Glomerular endothelial cell (primary cell): ENCODE results near the gene RGS1. TPM values are rescaled to one million over a fixed set of nuclear protein-coding genes. Genes with fewer than 3 reads are reported as not detected.
A peak's percentile ranks its signal among the peaks of the same experiment; 100 is the strongest.

Experiments used
- DNase-seq: peaks from one replicate; pipeline ENCODE4 v3.0.0-alpha.2; 2011; ENCODE audit warnings: low read depth, low spot score; ENCODE audit errors: extremely low read depth
- total RNA-seq: library from RNA; depleted of rRNA; stranded (reverse); fragments of >200 nt; gene quantifications from 2 replicates; pipeline ENCODE4 v1.2.3, GENCODE V29; 2015

The RGS1 gene
- total RNA-seq, 1 donor from 2014 or later: not detected

DNA sequence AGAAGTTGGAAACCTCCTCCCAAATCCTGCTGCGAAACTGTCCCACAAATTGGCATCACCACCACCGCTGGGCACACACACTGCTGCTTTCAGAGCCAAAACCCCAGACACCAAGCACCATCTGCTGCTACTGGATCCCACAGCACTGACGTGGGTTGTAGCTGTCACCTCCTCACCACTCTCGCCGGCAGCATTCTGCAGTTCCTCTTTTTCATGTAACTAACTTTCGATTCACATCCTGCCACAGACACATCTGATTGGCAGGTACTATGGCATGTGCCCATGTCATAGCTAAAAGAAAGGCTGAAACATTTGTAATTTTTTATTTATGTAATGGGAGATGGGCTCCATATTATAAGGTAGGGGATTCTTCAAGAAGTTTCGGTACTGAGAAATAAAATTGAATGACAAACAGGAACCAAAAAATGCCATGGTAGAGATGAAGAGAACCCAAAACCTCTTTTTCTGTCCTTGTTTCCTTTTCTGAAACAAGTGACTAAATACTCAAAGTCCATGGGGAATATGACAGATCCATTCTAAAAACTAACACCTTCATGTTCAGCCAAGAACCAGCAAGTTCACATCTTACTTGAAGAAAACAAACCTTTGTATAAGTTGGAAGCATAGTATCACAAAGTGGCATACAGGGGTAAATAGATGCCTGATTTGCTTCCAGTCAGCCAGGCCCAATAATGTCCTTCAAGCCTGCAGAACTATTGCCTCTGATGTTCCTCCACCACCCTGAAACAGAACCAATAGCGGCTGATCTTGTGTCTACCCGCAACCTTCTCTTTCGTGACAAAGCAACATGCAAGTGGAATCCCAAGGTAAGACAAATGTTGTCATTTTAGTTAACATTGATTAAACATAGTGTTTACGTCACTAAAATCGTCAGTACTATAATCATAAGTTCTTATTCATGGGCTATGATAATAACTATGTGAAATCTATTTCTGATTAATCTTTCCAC is 33.8 kb downstream of the RGS1 start:
- no peak for DNase-seq

DNA sequence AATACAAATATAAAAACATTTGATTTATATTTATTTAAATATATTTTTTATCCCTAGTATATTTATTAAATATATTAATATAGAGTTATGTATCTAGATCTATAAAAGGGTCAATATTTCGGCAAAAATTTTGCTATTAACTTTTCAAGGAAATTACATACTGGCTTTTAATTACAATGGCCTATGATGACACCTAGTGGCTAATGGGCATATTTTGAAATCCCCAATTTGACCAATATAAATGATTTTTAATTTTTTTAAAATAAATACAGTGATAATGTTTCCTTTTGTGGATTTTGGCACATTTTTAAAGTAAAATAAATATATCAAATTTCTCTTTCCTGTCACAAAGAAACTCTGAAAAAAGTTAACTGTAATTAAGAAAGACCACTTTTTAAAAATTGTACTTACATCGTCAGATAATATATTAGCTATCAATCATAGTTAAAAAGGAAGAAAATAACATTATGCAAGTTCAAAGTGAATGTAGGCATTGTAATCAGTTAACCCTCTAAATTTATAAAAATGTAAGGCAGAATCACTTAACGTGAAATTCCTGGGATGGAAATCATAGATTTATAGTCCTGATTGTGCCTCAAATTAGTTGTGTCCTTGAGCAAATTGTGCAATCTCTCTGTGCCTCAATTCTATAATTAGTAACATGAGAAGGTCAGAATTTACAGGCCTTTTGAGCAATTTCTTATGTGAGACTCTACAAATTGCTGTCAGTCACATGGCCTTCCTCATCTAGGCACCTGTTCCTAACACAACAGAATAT is 34.7 kb downstream of the RGS1 start:
- peak; percentile 14 for DNase-seq

- no peak for DNase-seq
Observed at GRCh38 chr1:192615055-192615454, 39.5 kb downstream of the RGS1 start.

DNA sequence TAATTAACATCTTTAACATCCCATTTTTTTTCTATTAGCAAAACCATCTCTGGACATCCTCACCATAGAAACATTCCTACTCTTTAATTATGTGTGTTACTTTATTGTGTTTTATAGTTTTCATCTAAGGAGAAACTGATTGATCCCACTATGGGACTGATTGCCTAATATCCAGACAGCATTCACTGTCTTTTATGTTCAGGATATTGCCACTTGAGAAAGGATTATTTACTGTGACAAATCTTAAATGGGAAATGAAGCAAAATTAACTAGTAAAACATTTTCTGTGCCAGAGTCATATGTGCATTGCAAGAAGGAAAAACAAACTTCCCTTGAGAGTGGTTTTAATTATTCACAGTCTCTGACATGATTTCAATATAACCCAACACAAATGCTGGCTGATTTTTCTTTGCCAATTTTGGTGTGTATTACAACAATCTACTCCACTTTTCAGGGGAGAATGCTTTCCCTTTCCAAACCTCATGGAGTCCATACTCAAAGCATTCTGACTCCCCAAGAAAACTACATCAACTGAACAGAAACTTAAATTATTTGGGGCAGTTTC is 44.6 kb downstream of the RGS1 start:
- DNase-seq: no peak

DNA sequence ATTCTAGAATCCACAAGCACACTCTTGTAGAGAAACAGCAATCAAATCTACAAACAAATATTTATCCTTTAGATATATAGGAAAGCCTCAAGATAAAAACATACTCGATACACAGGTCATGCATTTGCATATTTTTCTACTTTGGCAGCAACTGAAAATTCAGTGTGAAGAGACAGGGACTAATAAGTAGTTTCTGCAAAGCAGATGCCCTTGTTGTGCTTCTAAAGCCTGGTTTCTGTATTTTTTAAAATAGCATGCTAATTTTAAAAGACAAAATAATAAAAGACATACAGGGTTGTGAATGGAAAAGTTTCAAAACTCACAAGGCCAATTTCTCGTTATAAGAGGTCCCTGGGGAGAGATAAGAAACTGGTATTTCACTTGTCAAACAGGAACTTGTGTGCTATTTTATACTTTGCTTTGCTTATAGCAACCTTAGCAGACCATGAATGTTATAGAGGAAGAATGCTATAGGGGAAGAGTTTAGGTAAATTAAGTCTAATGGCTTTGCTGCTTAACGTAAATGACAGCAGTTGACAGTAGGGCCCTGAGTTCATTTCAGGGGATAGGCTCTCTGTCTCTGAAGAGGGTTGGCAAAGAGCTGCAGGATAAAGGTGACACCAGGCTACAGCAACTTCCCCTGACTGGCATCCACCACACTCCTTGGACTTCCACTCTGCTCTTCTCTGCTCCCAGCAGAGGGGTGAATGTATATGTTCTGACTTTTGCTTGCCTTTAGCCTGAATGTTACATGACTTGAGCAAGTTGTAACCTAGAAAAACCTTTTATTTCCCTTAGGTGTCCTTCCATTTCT is 51.0 kb downstream of the RGS1 start:
- DNase-seq: no peak

GRCh38 chr1:192627901-192628300 is 52.3 kb downstream of the RGS1 start:
- DNase-seq: no peak

DNA sequence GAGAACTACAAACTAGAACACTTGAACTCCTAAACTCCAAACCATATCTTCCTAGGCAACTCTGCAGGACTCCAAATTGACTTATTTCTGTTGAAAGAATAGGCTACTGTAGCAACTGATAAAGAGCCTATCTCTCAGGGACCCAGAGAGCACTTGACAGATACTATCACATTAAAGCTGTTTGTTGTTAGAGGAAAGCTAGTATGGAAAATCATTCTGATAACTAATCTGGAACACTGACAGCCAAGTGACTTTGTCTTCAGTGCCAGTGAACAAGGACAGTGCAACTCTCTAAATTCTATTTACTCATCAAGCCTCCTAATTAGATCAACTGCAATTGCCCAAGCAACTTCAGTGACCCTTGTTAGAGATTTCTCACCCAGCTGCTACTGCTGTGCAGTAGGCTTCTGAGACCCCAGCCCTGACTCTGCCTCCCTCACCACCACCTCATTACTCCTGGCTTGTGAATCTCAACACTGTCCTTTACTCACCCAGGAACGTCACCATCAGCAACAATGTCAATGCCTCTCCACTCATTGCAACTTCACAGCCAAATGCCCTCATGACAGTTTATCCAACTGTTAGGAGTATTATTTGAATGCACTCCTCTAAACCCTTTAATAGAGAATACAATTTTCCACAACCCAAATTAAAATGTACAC is 53.0 kb downstream of the RGS1 start:
- no peak for DNase-seq

DNA sequence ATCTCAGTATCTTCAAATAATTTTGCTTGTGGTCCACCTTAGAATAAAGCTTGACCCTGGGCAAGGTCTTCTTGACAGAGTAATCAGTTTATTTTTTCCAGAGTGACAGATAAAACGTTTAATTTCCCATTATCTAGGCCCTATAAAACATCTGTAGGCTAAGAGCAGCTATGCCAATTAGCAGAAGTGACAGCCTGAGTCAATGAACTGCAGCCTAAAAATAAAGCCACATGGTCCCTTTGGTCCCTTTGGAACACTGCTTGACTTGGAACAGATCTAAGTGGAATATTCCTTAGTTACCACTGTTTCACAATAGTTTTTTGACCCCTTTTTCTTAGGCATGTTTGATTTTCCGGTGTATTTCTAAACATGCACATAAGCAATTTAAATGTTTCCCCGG is 54.0 kb downstream of the RGS1 start:
- no peak for DNase-seq

Other genes starting within 250 kb of the RGS1 start
- gene RGS13, start 60.4 kb downstream of the RGS1 start, total RNA-seq: not detected in 2 replicates
- 2.9 and 7.3 TPM in 2 replicates for gene RGS2, start 233.3 kb downstream of the RGS1 start, total RNA-seq